Measurements from ENCODE around the gene HOXB2.

Gene HOXB2

DNA sequence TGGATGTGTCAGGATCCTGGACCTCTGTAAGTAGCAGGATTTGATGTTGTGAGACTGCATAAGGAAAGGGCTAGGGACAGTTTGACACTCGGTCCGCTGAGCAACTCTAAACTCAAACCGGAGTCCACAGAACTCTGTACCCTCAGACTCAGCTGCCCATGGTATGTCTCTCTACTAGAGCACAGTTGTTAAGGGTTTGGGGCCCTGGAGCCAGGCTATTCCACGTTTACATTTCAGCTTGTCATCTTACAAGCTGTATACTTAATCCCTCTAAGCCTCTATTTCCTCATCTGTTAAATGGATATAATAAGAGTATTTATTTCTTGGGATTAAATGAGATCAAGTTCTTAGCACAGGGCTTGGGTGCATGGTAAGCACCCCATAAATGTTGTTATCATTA, 42.0 kb downstream of the HOXB2 start:
- TF ChIP-seq JUND (IDR thresholded peaks at IDR 0.05; ENCODE audit: low read depth) = no peak
- DNase-seq (ENCODE audit: low read depth in 1 of 2, low spot score in 1 of 2) = no peak
- in situ Hi-C loops (cut with HindIII; ENCODE audit: low pct_unique_long_range_greater_than_20kb, low sequenced_read_pairs) = no loop called here

- no peak for TF ChIP-seq JUND (IDR thresholded peaks at IDR 0.05; ENCODE audit: low read depth)
- in situ Hi-C loops (cut with HindIII; ENCODE audit: low pct_unique_long_range_greater_than_20kb, low sequenced_read_pairs) = no loop called here
- no peak for DNase-seq (ENCODE audit: low read depth in 1 of 2, low spot score in 1 of 2)
These were observed 42.6 kb downstream of the HOXB2 start for GRCh38 chr17:48502312-48502711.

- in situ Hi-C loops (cut with HindIII; ENCODE audit: low pct_unique_long_range_greater_than_20kb, low sequenced_read_pairs) = no loop called here
- no peak for TF ChIP-seq JUND (IDR thresholded peaks at IDR 0.05; ENCODE audit: low read depth)
- DNase-seq (ENCODE audit: low read depth in 1 of 2, low spot score in 1 of 2) = peak in 1 of 2 experiments; percentile 58
These were observed 44.2 kb downstream of the HOXB2 start for GRCh38 chr17:48500435-48501426.

DNA sequence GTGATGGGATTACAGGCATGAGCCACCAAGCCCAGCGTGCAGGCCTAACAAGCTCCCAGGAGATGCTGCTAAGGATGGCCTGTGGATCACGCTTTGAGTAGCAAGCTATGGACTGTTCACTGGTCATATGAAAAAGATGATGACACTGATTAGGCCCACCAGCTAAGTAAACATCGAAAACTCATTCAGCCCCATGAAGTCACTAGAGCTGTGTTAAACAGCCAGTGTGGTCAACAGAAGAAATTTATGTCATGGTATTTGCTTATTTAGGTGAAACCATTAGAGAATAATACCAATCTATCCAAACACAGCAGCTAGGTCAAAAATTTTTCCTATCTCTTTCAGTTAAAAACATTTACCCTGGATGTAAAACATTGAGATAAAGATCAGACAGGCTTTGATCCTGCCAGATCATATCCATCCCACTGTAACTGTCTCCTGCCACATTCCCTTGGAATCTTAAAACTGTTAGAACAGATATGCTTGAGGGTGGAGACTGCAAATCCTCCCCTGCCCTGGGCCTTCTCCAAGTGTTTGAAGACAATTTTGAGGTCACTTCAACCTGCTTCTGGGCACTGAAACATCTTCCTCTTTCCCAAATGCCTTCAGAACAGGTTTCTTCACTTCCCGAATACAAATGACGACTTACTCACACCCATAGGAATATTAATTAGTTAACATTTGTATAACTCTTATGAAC, 45.0 kb downstream of the HOXB2 start:
- peak; percentile 19; the same call in 1 of the 2 replicates for TF ChIP-seq JUND (IDR thresholded peaks at IDR 0.05; ENCODE audit: low read depth)
- in situ Hi-C loops (cut with HindIII; ENCODE audit: low pct_unique_long_range_greater_than_20kb, low sequenced_read_pairs) = no loop called here
- peak in 1 of 2 experiments; percentile 92 for DNase-seq (ENCODE audit: low read depth in 1 of 2, low spot score in 1 of 2)

GRCh38 chr17:48499248-48499647, 45.7 kb downstream of the HOXB2 start:
- DNase-seq (ENCODE audit: low read depth in 1 of 2, low spot score in 1 of 2) = no peak
- in situ Hi-C loops (cut with HindIII; ENCODE audit: low pct_unique_long_range_greater_than_20kb, low sequenced_read_pairs) = no loop called here

DNA sequence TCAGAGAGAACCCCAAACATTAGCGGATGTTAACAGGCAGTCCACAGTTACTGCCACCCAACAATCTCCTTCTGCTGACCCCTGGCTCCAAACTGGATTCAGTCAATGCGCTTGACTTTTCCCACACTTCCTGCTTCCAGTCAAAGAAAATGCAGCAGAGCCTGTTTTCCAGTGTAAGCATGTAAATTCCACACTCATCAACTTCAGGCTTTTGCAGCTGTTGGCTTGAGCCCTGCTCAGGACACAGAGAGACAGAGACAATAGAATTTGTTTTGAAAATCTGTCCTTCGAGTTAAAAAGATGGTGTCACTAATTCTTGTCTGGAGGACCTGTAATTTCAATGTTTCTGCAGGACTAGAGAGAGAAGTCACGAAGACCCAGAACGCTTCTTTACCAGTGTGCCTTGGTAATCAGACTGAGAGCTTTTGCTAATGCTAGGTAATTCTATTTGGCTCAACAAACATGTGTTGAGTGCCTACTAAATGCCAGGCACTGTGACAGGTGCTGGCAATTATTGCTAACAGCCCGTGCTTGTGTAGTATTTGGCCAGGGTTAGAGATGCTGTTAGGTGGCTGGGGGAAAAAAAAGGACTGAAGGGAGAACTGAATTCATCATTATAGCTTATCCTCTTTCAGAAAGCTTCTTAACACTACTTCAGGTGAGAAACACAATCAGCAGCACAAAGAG, 46.6 kb downstream of the HOXB2 start:
- no peak for TF ChIP-seq JUND (IDR thresholded peaks at IDR 0.05; ENCODE audit: low read depth)
- peak; percentile 75 to 96 for DNase-seq (ENCODE audit: low read depth in 1 of 2, low spot score in 1 of 2)
- in situ Hi-C loops (cut with HindIII; ENCODE audit: low pct_unique_long_range_greater_than_20kb, low sequenced_read_pairs) = no loop called here

More at GRCh38 chr17:48499248-48499647, 45.7 kb downstream of the HOXB2 start:
- TF ChIP-seq JUND (IDR thresholded peaks at IDR 0.05; ENCODE audit: low read depth) = no peak

DNA sequence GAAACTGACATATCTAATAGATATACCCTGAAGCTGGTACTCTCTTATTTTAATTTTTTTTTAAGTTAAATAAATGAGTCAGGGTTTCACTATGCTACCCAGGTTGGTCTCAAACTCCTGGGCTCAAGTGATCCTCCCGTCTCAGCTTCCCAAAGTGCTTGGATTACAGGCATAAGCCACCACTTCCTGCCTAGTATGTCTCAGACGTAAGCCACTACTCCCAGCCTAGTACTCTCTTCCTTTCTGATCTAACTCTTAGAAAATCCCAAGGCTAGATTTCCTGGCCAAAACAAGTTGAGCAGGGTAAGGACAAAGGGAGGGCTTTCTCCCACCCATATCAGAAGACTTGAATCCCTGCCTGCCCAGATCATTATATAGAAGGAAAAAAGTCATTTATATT, 47.8 kb downstream of the HOXB2 start:
- TF ChIP-seq JUND (IDR thresholded peaks at IDR 0.05; ENCODE audit: low read depth) = no peak
- DNase-seq (ENCODE audit: low read depth in 1 of 2, low spot score in 1 of 2) = no peak
- in situ Hi-C loops (cut with HindIII; ENCODE audit: low pct_unique_long_range_greater_than_20kb, low sequenced_read_pairs) = no loop called here

DNA sequence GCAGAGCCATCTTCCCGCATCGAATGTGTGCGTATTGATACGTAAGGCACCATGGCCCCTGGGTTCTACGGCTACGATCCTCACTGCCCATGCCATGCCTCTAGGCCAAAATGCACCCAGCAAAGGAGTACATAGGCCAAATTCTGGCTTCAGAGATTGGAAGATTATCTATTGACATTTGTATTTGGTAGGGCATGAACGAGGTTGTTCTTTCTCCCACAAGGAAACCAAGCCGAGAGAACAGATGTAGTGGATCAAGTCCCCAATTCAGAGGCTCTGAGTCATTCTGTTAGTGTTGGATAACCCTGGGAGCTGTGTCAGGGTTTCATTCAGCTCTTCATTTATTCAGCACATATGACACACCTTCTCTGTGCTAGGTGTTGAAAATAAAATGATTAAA, 50.6 kb downstream of the HOXB2 start:
- DNase-seq (ENCODE audit: low read depth in 1 of 2, low spot score in 1 of 2) = no peak
- no peak for TF ChIP-seq JUND (IDR thresholded peaks at IDR 0.05; ENCODE audit: low read depth)
- in situ Hi-C loops (cut with HindIII; ENCODE audit: low pct_unique_long_range_greater_than_20kb, low sequenced_read_pairs) = no loop called here
